Rectal smooth muscle tissue (tissue), 1 donor: Measurements from ENCODE around the gene RNF149.

Source experiments
- H3K27ac ChIP-seq: one replicate; pipeline ENCODE4 v1.7.0; 2013; ENCODE audit warnings: low read depth, low read length, inconsistent platforms
- H3K27me3 ChIP-seq: one replicate; pipeline ENCODE4 v1.7.0; 2013; ENCODE audit warnings: low read length; ENCODE audit not compliant: control insufficient read depth, insufficient read depth
- H3K36me3 ChIP-seq: one replicate; pipeline ENCODE4 v1.7.0; 2013; ENCODE audit warnings: low read length; ENCODE audit not compliant: control insufficient read depth, insufficient read depth
- H3K4me1 ChIP-seq: one replicate; pipeline ENCODE4 v1.7.0; 2013; ENCODE audit warnings: low read length; ENCODE audit not compliant: control insufficient read depth, insufficient read depth
- H3K4me3 ChIP-seq: one replicate; pipeline ENCODE4 v1.7.0; 2013; ENCODE audit warnings: low read length
- H3K9ac ChIP-seq: one replicate; pipeline ENCODE4 v1.7.0; 2013; ENCODE audit warnings: low read length

The RNF149 gene

DNA sequence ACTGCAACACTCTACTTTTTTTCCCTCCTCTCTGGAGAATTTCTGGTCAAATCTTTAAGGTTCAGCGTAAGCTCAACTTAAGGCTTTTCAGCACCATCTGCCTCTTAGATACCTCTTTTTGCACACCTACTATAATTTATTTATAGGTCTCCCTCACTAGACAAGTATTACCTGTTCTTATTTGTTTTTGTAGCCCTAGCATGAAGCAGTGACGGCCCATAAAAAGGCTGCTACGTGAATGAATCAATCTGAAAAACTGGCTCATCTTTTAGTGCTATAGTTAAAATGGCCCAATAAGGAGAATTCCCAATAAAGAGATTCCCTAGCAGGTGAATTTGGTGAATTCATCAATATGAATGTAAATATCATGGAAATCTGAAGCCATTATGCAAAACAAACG lies 6.5 kb downstream of the RNF149 start:
- H3K27ac ChIP-seq = no peak overlapping the region
- H3K27me3 ChIP-seq = no peaks in the 10 kb centered on the region
- no peak overlapping the region for H3K4me3 ChIP-seq
- H3K36me3 ChIP-seq = peaks cover 2% of the 10 kb centered on the region
- peaks cover 15% of the 10 kb centered on the region for H3K4me1 ChIP-seq
- no peak overlapping the region for H3K9ac ChIP-seq

- Histone ChIP-seq H3K4me3 (no peak overlapping the region), H3K9ac (no peak overlapping the region), H3K36me3 (peaks cover 2% of the 10 kb centered on the region), H3K27me3 (no peaks in the 10 kb centered on the region), H3K4me1 (peaks cover 5% of the 10 kb centered on the region), H3K27ac (no peak overlapping the region)
These were observed 7.7 kb downstream of the RNF149 start for GRCh38 chr2:101300836-101301235.

- Histone ChIP-seq H3K4me1 (no peaks in the 10 kb centered on the region), H3K27ac (no peak overlapping the region), H3K36me3 (no peaks in the 10 kb centered on the region), H3K27me3 (no peaks in the 10 kb centered on the region), H3K4me3 (no peak overlapping the region), H3K9ac (no peak overlapping the region)
These were observed 8.3 kb downstream of the RNF149 start for GRCh38 chr2:101300164-101300563.

- Histone ChIP-seq H3K36me3 (no peaks in the 10 kb centered on the region), H3K27ac (no peak overlapping the region)
These were observed 8.9 kb downstream of the RNF149 start for GRCh38 chr2:101299604-101300003.

GRCh38 chr2:101297383-101297782 lies 11.1 kb downstream of the RNF149 start:
- Histone ChIP-seq H3K4me1 (no peaks in the 10 kb centered on the region), H3K4me3 (no peak overlapping the region), H3K27ac (no peak overlapping the region), H3K9ac (no peak overlapping the region), H3K36me3 (no peaks in the 10 kb centered on the region), H3K27me3 (no peaks in the 10 kb centered on the region)

More at GRCh38 chr2:101299604-101300003, 8.9 kb downstream of the RNF149 start:
- H3K27me3 ChIP-seq = no peaks in the 10 kb centered on the region
- H3K4me3 ChIP-seq = no peak overlapping the region
- H3K9ac ChIP-seq = no peak overlapping the region
- no peaks in the 10 kb centered on the region for H3K4me1 ChIP-seq

- Histone ChIP-seq H3K27me3 (no peaks in the 10 kb centered on the region), H3K9ac (no peak overlapping the region), H3K4me3 (no peak overlapping the region), H3K36me3 (peaks cover 2% of the 10 kb centered on the region), H3K4me1 (no peaks in the 10 kb centered on the region), H3K27ac (no peak overlapping the region)
These were observed 12.1 kb downstream of the RNF149 start for GRCh38 chr2:101296371-101296770.

GRCh38 chr2:101295895-101296294 lies 12.6 kb downstream of the RNF149 start:
- no peaks in the 10 kb centered on the region for H3K4me1 ChIP-seq

GRCh38 chr2:101294861-101295260 lies 13.6 kb downstream of the RNF149 start:
- H3K4me3 ChIP-seq = no peak overlapping the region
- no peak overlapping the region for H3K27ac ChIP-seq
- H3K4me1 ChIP-seq = no peaks in the 10 kb centered on the region
- H3K27me3 ChIP-seq = no peaks in the 10 kb centered on the region
- H3K36me3 ChIP-seq = peaks cover 2% of the 10 kb centered on the region
- no peak overlapping the region for H3K9ac ChIP-seq

More at GRCh38 chr2:101295895-101296294, 12.6 kb downstream of the RNF149 start:
- Histone ChIP-seq H3K27ac (no peak overlapping the region), H3K27me3 (no peaks in the 10 kb centered on the region), H3K9ac (no peak overlapping the region), H3K36me3 (peaks cover 2% of the 10 kb centered on the region), H3K4me3 (no peak overlapping the region)

- no peak overlapping the region for H3K27ac ChIP-seq
- no peaks in the 10 kb centered on the region for H3K4me1 ChIP-seq
- H3K9ac ChIP-seq = no peak overlapping the region
- H3K27me3 ChIP-seq = no peaks in the 10 kb centered on the region
- H3K36me3 ChIP-seq = peaks cover 3% of the 10 kb centered on the region
- no peak overlapping the region for H3K4me3 ChIP-seq
These were observed 15.0 kb downstream of the RNF149 start for GRCh38 chr2:101293544-101293943.

DNA sequence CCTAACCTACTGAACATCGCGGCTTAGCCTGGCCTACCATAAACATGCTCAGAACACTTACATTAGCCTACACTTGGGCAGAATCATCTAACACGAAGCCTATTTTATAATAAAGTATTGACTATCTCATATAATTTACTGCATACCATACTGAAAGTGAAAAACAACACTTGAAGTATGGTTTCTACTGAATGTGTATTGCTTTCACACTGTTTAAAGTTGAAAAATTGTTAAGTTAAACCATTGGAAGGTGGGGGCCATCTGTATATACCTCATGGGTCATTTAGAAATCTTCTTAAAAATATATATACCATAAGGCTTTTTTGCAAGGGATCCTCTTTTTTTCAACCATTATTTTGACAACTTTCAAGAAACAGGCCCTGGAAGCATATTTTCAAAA lies 16.5 kb downstream of the RNF149 start:
- Histone ChIP-seq H3K4me3 (no peak overlapping the region), H3K27ac (no peak overlapping the region), H3K27me3 (no peaks in the 10 kb centered on the region), H3K9ac (no peak overlapping the region), H3K4me1 (no peaks in the 10 kb centered on the region), H3K36me3 (peaks cover 10% of the 10 kb centered on the region)

GRCh38 chr2:101290711-101291110 lies 17.8 kb downstream of the RNF149 start:
- no peaks in the 10 kb centered on the region for H3K4me1 ChIP-seq
- H3K4me3 ChIP-seq = no peak overlapping the region
- no peak overlapping the region for H3K27ac ChIP-seq
- H3K36me3 ChIP-seq = peaks cover 13% of the 10 kb centered on the region
- H3K9ac ChIP-seq = no peak overlapping the region
- no peaks in the 10 kb centered on the region for H3K27me3 ChIP-seq

DNA sequence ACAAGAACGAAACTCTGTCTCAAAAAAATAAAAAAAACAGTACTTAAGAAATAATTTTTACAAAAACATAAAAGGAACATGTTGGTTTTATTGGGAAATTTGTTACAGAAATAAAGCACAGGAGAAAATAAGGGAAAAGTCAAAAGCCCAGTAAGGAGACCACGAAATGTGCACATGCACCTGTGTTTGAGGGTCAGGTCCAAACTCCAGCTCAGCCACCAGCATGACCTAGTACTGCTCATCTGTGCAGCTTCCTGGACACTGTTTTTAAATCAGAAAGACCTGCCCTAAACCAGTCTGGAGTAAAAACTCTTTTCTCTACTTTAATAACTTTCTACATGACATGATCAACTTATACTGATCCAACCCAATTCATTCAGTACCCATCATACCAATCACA lies 21.2 kb downstream of the RNF149 start:
- Histone ChIP-seq H3K27me3 (no peaks in the 10 kb centered on the region), H3K27ac (no peak overlapping the region), H3K9ac (no peak overlapping the region), H3K4me3 (no peak overlapping the region), H3K36me3 (peaks cover 18% of the 10 kb centered on the region), H3K4me1 (no peaks in the 10 kb centered on the region)

DNA sequence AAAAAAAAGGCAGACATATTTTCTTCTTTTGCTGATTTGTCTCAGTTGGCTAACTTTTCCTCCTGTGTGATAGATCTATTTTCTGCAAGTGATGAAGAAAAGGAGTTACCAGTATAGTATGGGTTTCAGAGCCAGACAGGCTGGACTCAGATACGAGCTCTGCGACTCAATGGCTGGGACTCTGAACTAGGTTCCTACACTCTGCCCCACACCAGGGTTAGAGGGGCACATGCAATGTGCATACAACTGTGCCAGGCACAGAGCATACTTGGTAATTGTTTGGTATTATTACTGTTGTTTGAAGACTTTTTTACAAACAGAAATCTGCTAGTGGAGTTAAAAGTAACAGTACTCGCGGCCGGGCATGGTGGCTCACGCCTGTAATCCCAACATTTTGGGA lies 21.8 kb downstream of the RNF149 start:
- Histone ChIP-seq H3K27me3 (no peaks in the 10 kb centered on the region), H3K36me3 (peaks cover 21% of the 10 kb centered on the region), H3K9ac (no peak overlapping the region), H3K27ac (no peak overlapping the region), H3K4me1 (no peaks in the 10 kb centered on the region), H3K4me3 (no peak overlapping the region)
